GM21825 (cell line): ENCODE measurements around the gene ZNF638.
"Not testable (repeated sequence)": the region's sequence is repeated elsewhere in the genome, so short reads cannot be mapped to it uniquely, and the experiment has no call there.

Experiments used
- ATAC-seq: cut with Tn5 transposase; IDR thresholded peaks from one replicate; pipeline ENCODE4 v1.9.1; 2021; ENCODE audit warnings: mild to moderate bottlenecking, moderate library complexity; ENCODE audit not compliant: unreplicated experiment

ZNF638 gene

GRCh38 chr2:71331581-71332434 is at the start of gene ZNF638:
Gene ZNF638 (plus strand): TSS chr2:71331782. CDS start chr2:71348955, 17,173 bp downstream.
- ATAC-seq: peak; percentile 93

GRCh38 chr2:71281950-71282349 is 49.6 kb upstream of the ZNF638 start:
- no peak for ATAC-seq

GRCh38 chr2:71282493-71282892 is 49.1 kb upstream of the ZNF638 start:
- no peak for ATAC-seq

- ATAC-seq: no peak
Measured at GRCh38 chr2:71283131-71283530, 48.5 kb upstream of the ZNF638 start.

GRCh38 chr2:71285706-71286105 is 45.9 kb upstream of the ZNF638 start:
- no peak for ATAC-seq

- no peak for ATAC-seq
Measured at GRCh38 chr2:71291398-71291797, 40.2 kb upstream of the ZNF638 start.

- no peak for ATAC-seq
Measured at GRCh38 chr2:71292159-71292558, 39.4 kb upstream of the ZNF638 start.

GRCh38 chr2:71298914-71299313 is 32.7 kb upstream of the ZNF638 start:
- no peak for ATAC-seq

- no peak for ATAC-seq
Measured at GRCh38 chr2:71299507-71299906, 32.1 kb upstream of the ZNF638 start.

- no peak for ATAC-seq
Measured at GRCh38 chr2:71303849-71304248, 27.7 kb upstream of the ZNF638 start.

GRCh38 chr2:71306762-71307161 is 24.8 kb upstream of the ZNF638 start:
- ATAC-seq: no peak

GRCh38 chr2:71313016-71313766 is 18.4 kb upstream of the ZNF638 start:
- no peak for ATAC-seq

- ATAC-seq: no peak
Measured at GRCh38 chr2:71317060-71317459, 14.5 kb upstream of the ZNF638 start.

- not testable (repeated sequence) for ATAC-seq
Measured at GRCh38 chr2:71317900-71318299, 13.7 kb upstream of the ZNF638 start.

- no peak for ATAC-seq
Measured at GRCh38 chr2:71323386-71323785, 8.2 kb upstream of the ZNF638 start.

- no peak for ATAC-seq
Measured at GRCh38 chr2:71326968-71327367, 4.6 kb upstream of the ZNF638 start.

GRCh38 chr2:71327916-71328315 is 3.7 kb upstream of the ZNF638 start:
- no peak for ATAC-seq

GRCh38 chr2:71330155-71330554 is 1.4 kb upstream of the ZNF638 start:
- no peak for ATAC-seq

GRCh38 chr2:71330585-71331330 is 824 bp upstream of the ZNF638 start:
- no peak for ATAC-seq

- not testable (repeated sequence) for ATAC-seq
Measured at GRCh38 chr2:71331331-71331580, 326 bp upstream of the ZNF638 start.

GRCh38 chr2:71332435-71332796 is 834 bp downstream of the ZNF638 start:
- no peak for ATAC-seq

- ATAC-seq: no peak
Measured at GRCh38 chr2:71333619-71334018, 2.0 kb downstream of the ZNF638 start.
